ENCODE results near the gene FHOD3.
A peak's percentile ranks its signal among the peaks of the same experiment; 100 is the strongest.

Gene FHOD3

GRCh38 chr18:36302676-36303075 is 5.2 kb downstream of the FHOD3 start:
- FAIRE-seq (no peak), DNase-seq (ENCODE audit: insufficient read length, low spot score) (no peak)
- TF ChIP-seq POU2F2 (IDR thresholded peaks at IDR 0.05; ENCODE audit: low read depth, low read length) (no peak), POLR2AphosphoS5 (IDR thresholded peaks at IDR 0.05; ENCODE audit: low read depth, low read length) (no peak), TAF1 (IDR thresholded peaks at IDR 0.05; ENCODE audit: low read depth, low read length) (no peak), POLR2A (IDR thresholded peaks at IDR 0.05; ENCODE audit: low read depth, low read length) (no peak), SPI1 (IDR thresholded peaks at IDR 0.05; ENCODE audit: low read depth, low read length) (no peak), PAX5 (IDR thresholded peaks at IDR 0.05; ENCODE audit: insufficient read depth, low read length, severe bottlenecking) (no peak)

DNA sequence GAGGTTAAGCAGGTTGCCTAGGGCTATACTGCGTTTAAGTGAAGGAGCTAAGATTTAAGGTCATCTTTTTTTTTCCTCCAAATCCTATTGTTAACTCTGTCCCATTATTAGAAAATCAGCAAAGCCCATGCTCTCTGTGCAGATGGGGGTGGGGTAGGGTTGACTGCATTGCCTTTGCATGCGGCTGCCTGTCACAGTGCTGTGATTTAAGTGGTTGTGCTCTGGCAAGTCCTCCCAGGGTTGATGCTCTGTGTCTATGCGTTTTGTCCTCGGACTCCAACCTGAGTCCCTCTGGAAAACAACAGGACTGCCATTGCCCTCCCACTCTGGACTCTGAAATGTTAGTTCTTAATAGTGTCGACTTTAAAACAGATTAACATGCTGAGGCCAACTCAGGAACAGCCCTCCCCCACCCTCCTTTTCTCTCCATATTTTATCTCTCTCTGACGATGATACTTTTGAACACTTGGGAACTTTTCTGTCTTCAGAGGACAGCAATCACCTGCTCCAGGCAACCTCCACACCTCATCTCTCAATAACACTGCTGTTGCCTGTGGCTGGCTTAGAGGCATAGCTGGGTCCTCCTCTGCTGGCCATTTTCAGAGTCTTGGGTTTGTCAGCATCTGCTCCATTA is 5.8 kb downstream of the FHOD3 start:
- FAIRE-seq (no peak), DNase-seq (ENCODE audit: insufficient read length, low spot score) (no peak)
- TF ChIP-seq POU2F2 (IDR thresholded peaks at IDR 0.05; ENCODE audit: low read depth, low read length) (no peak), POLR2AphosphoS5 (IDR thresholded peaks at IDR 0.05; ENCODE audit: low read depth, low read length) (no peak), PAX5 (IDR thresholded peaks at IDR 0.05; ENCODE audit: insufficient read depth, low read length, severe bottlenecking) (no peak), POLR2A (IDR thresholded peaks at IDR 0.05; ENCODE audit: low read depth, low read length) (no peak), TAF1 (IDR thresholded peaks at IDR 0.05; ENCODE audit: low read depth, low read length) (no peak), SPI1 (IDR thresholded peaks at IDR 0.05; ENCODE audit: low read depth, low read length) (no peak)

- DNase-seq (ENCODE audit: insufficient read length, low spot score) = no peak
- TF ChIP-seq POLR2AphosphoS5 (IDR thresholded peaks at IDR 0.05; ENCODE audit: low read depth, low read length) = no peak
- no peak for TF ChIP-seq TAF1 (IDR thresholded peaks at IDR 0.05; ENCODE audit: low read depth, low read length)
- no peak for TF ChIP-seq SPI1 (IDR thresholded peaks at IDR 0.05; ENCODE audit: low read depth, low read length)
- no peak for TF ChIP-seq PAX5 (IDR thresholded peaks at IDR 0.05; ENCODE audit: insufficient read depth, low read length, severe bottlenecking)
- TF ChIP-seq POU2F2 (IDR thresholded peaks at IDR 0.05; ENCODE audit: low read depth, low read length) = no peak
- TF ChIP-seq POLR2A (IDR thresholded peaks at IDR 0.05; ENCODE audit: low read depth, low read length) = no peak
- no peak for FAIRE-seq
Measured at GRCh38 chr18:36304723-36305122, 7.2 kb downstream of the FHOD3 start.

DNA sequence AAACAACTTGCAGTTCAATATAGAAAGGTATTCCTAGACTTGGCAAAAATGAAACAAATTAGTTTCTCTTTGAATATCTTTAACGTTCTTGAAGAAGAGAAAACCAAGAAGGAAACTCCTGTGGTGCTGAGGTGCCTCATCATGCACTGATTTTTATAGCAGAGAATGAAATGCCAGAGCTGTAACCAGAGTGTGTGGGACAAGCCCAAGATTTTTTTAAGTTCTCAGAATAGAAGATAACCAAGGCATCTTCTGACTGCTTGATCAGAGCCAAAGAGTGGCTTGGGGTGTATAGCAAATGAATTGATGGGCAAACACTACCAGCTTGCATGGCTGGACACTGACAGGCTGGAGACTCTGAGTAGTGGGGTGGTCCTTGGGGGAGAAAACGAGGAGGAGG is 7.9 kb downstream of the FHOD3 start:
- no peak for DNase-seq (ENCODE audit: insufficient read length, low spot score)

DNA sequence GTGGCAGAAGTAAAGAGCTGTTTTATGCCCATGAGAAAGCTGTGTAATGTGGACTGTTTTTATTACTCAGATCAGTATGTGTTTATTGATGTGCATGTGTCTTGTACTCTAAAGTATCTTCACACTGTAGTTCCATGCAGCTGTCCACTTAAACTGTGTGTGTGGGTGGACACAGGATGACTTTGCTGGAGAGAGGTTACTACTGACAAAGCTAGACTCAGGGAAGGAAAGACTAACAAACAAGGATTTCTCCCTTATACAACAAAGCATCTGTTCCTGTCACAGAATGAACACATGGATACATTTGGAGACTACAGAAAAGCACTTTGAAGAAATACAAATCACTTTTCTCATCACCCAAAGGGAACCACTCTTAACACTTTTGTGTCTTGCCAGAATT is 10.0 kb downstream of the FHOD3 start:
- DNase-seq (ENCODE audit: insufficient read length, low spot score) (no peak), FAIRE-seq (peak; percentile 40)
- no peak for TF ChIP-seq SPI1 (IDR thresholded peaks at IDR 0.05; ENCODE audit: low read depth, low read length)
- TF ChIP-seq TAF1 (IDR thresholded peaks at IDR 0.05; ENCODE audit: low read depth, low read length) = no peak
- no peak for TF ChIP-seq POU2F2 (IDR thresholded peaks at IDR 0.05; ENCODE audit: low read depth, low read length)
- TF ChIP-seq PAX5 (IDR thresholded peaks at IDR 0.05; ENCODE audit: insufficient read depth, low read length, severe bottlenecking) = no peak
- no peak for TF ChIP-seq POLR2A (IDR thresholded peaks at IDR 0.05; ENCODE audit: low read depth, low read length)
- TF ChIP-seq POLR2AphosphoS5 (IDR thresholded peaks at IDR 0.05; ENCODE audit: low read depth, low read length) = no peak

More for the DNA sequence above, 7.9 kb downstream of the FHOD3 start:
- TF ChIP-seq POU2F2 (IDR thresholded peaks at IDR 0.05; ENCODE audit: low read depth, low read length) (no peak), TAF1 (IDR thresholded peaks at IDR 0.05; ENCODE audit: low read depth, low read length) (no peak), POLR2AphosphoS5 (IDR thresholded peaks at IDR 0.05; ENCODE audit: low read depth, low read length) (no peak), PAX5 (IDR thresholded peaks at IDR 0.05; ENCODE audit: insufficient read depth, low read length, severe bottlenecking) (no peak), SPI1 (IDR thresholded peaks at IDR 0.05; ENCODE audit: low read depth, low read length) (no peak), POLR2A (IDR thresholded peaks at IDR 0.05; ENCODE audit: low read depth, low read length) (no peak)
- FAIRE-seq = no peak

GRCh38 chr18:36308711-36309435 is 11.4 kb downstream of the FHOD3 start:
- FAIRE-seq (no peak), DNase-seq (ENCODE audit: insufficient read length, low spot score) (no peak)
- no peak for TF ChIP-seq SPI1 (IDR thresholded peaks at IDR 0.05; ENCODE audit: low read depth, low read length)
- no peak for TF ChIP-seq POU2F2 (IDR thresholded peaks at IDR 0.05; ENCODE audit: low read depth, low read length)
- no peak for TF ChIP-seq POLR2A (IDR thresholded peaks at IDR 0.05; ENCODE audit: low read depth, low read length)
- TF ChIP-seq POLR2AphosphoS5 (IDR thresholded peaks at IDR 0.05; ENCODE audit: low read depth, low read length) = no peak
- TF ChIP-seq PAX5 (IDR thresholded peaks at IDR 0.05; ENCODE audit: insufficient read depth, low read length, severe bottlenecking) = no peak
- TF ChIP-seq TAF1 (IDR thresholded peaks at IDR 0.05; ENCODE audit: low read depth, low read length) = no peak

- FAIRE-seq = no peak
- TF ChIP-seq POLR2AphosphoS5 (IDR thresholded peaks at IDR 0.05; ENCODE audit: low read depth, low read length) (no peak), POU2F2 (IDR thresholded peaks at IDR 0.05; ENCODE audit: low read depth, low read length) (no peak), TAF1 (IDR thresholded peaks at IDR 0.05; ENCODE audit: low read depth, low read length) (no peak)
- no peak for DNase-seq (ENCODE audit: insufficient read length, low spot score)
Measured at GRCh38 chr18:36309436-36310391, 12.2 kb downstream of the FHOD3 start.

DNA sequence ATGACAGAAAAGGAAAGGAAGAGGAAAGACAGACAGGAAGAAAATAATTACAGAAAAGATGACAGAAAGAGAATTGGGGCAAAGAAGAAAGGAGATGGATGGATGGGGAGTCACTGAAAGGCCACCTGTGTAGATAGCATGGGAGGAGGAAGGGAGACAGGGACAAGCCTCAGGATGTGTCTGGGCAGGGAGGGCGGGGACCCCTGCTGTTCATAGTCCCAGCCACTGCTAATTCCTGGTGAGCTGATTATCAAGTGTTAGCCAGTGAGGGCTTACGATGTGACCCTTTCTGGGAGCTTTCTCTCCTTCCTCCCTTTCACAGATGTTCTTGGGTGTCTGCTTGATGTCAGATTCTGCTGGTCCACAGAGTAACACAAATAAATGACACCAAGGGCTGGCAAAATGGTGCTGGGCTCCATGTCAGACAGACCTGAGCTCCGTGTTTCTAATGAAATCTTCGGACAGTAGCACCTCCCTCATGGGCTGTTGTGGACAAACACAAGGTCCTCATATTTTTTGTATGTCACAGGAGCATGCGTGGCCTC is 13.6 kb downstream of the FHOD3 start:
- DNase-seq (ENCODE audit: insufficient read length, low spot score) (no peak), FAIRE-seq (no peak)
- TF ChIP-seq POLR2A (IDR thresholded peaks at IDR 0.05; ENCODE audit: low read depth, low read length) = no peak

DNA sequence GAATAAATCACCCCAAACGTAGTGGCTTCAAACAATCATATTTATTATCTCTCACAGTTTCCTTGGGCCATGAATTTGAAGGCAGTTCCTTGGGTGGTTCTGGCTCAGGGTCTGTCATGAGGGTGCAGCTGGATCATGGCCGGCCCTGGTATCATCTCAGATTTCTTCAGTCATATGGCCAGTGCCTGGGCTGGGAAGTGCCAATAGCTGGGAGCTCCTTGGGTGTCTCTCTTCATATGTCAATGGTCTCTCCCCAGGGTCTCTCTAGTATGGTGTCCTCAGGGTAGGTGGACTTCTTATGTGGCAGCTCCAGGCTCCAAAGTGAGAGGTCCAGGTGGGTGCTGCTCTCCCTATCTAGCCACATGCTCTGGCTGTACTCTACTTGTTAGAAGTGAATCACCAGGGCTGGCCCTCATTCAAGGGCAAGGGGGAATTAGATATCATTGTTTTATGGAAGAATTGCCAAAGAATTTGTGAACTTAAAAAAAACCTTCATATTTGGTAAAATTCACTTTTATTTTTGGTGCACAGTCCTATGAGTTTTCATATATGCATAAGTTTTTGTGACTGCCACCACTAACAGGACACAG is 15.4 kb downstream of the FHOD3 start:
- TF ChIP-seq PAX5 (IDR thresholded peaks at IDR 0.05; ENCODE audit: insufficient read depth, low read length, severe bottlenecking) = no peak
- TF ChIP-seq POLR2A (IDR thresholded peaks at IDR 0.05; ENCODE audit: low read depth, low read length) = no peak
- no peak for TF ChIP-seq POLR2AphosphoS5 (IDR thresholded peaks at IDR 0.05; ENCODE audit: low read depth, low read length)
- no peak for TF ChIP-seq TAF1 (IDR thresholded peaks at IDR 0.05; ENCODE audit: low read depth, low read length)
- TF ChIP-seq POU2F2 (IDR thresholded peaks at IDR 0.05; ENCODE audit: low read depth, low read length) = no peak
- TF ChIP-seq SPI1 (IDR thresholded peaks at IDR 0.05; ENCODE audit: low read depth, low read length) = no peak
- FAIRE-seq = no peak
- DNase-seq (ENCODE audit: insufficient read length, low spot score) = no peak

All from GM12891 (cell line).